CD14-positive monocyte (primary cell): ENCODE measurements around the gene TSHR. TPM values are rescaled to one million over a fixed set of nuclear protein-coding genes. Genes with fewer than 3 reads are reported as not detected.

Source experiments
- DNase-seq, 3 donors: peaks; one replicate each; pipeline ENCODE4 v3.0.0-alpha.2; 2011 to 2022
- H2AFZ ChIP-seq: 2 replicates; pipeline ENCODE4 v1.6.0; 2012; ENCODE audit warnings: mild to moderate bottlenecking, low read depth, low read length, inconsistent platforms; ENCODE audit not compliant: insufficient read depth, poor library complexity, severe bottlenecking
- H3K27ac ChIP-seq, 2 donors: 1 replicate in 1 of 2; 2 replicates in 1 of 2; pipeline ENCODE4 v1.5.1; 2012 to 2013; ENCODE audit warnings: low read length in 2 of 2, control low read depth in 1 of 2, inconsistent platforms in 1 of 2, low read depth in 1 of 2, mild to moderate bottlenecking in 1 of 2
- H3K27me3 ChIP-seq, 2 donors: one replicate each; pipeline versions ENCODE4 v1.6.0 to v1.6.1; 2011 to 2013; ENCODE audit warnings: low read length in 2 of 2; ENCODE audit not compliant: control insufficient read depth in 2 of 2, insufficient read depth in 2 of 2
- H3K36me3 ChIP-seq, 2 donors: replicated peaks in 1 of 2; 1 replicate in 1 of 2; 2 replicates in 1 of 2; pipeline versions ENCODE4 v1.5.1 to v1.6.1; 2012 to 2013; ENCODE audit warnings: low read length in 2 of 2, control low read depth in 1 of 2, inconsistent platforms in 1 of 2, mild to moderate bottlenecking in 1 of 2; ENCODE audit not compliant: insufficient read depth in 2 of 2, control insufficient read depth in 1 of 2
- H3K4me1 ChIP-seq, 2 donors: 1 replicate in 1 of 2; 2 replicates in 1 of 2; pipeline versions ENCODE4 v1.5.1 to v1.6.1; 2012 to 2013; ENCODE audit warnings: low read length in 2 of 2, control low read depth in 1 of 2, inconsistent platforms in 1 of 2, mild to moderate bottlenecking in 1 of 2, moderate library complexity in 1 of 2; ENCODE audit not compliant: insufficient read depth in 2 of 2, control insufficient read depth in 1 of 2
- H3K4me2 ChIP-seq: replicated peaks from 2 replicates; pipeline ENCODE3; 2012; ENCODE audit warnings: low read length, moderate library complexity, mild to moderate bottlenecking; ENCODE audit not compliant: poor library complexity, severe bottlenecking; ENCODE audit errors: extremely low read depth
- H3K4me3 ChIP-seq, 3 experiments: fragments of 200-600 bp in 1 of 3; sonication (generic) in 1 of 3; replicated peaks in 1 of 3; 1 replicate in 2 of 3; 2 replicates in 1 of 3; pipeline ENCODE4 v1.5.1; 2011 to 2013; ENCODE audit warnings: low read length in 3 of 3, mild to moderate bottlenecking in 3 of 3, control low read depth in 2 of 3, low read depth in 2 of 3, inconsistent platforms in 1 of 3, moderate library complexity in 1 of 3
- H3K79me2 ChIP-seq: 2 replicates; pipeline ENCODE4 v1.6.0; 2012; ENCODE audit warnings: mild to moderate bottlenecking, control low read depth, inconsistent platforms, low read length, moderate library complexity; ENCODE audit not compliant: insufficient read depth
- H3K9ac ChIP-seq: 2 replicates; pipeline ENCODE4 v1.6.0; 2017; ENCODE audit warnings: low read length, mild to moderate bottlenecking; ENCODE audit not compliant: insufficient read depth, poor library complexity, severe bottlenecking
- H3K9me3 ChIP-seq, 2 donors: replicated peaks in 1 of 2; 1 replicate in 1 of 2; 2 replicates in 1 of 2; pipeline versions ENCODE4 v1.5.1 to v1.6.1; 2012 to 2013; ENCODE audit warnings: low read length in 2 of 2, control low read depth in 1 of 2; ENCODE audit not compliant: control insufficient read depth in 1 of 2, insufficient read depth in 1 of 2
- H4K20me1 ChIP-seq: 2 replicates; pipeline ENCODE4 v1.6.0; 2012; ENCODE audit warnings: mild to moderate bottlenecking, low read length, control low read depth, moderate library complexity; ENCODE audit not compliant: insufficient read depth
- H3K27ac Mint-ChIP-seq, 7 donors: one replicate each; pipeline ENCODE4 v1.8.0; 2020; ENCODE audit warnings: mild to moderate bottlenecking in 7 of 7, mixed read lengths in 7 of 7, moderate library complexity in 6 of 7, inconsistent platforms in 2 of 7
- H3K27me3 Mint-ChIP-seq, 3 donors: one replicate each; pipeline ENCODE4 v1.8.0; 2021 to 2022; ENCODE audit warnings: low read depth in 3 of 3, mild to moderate bottlenecking in 3 of 3, mixed read lengths in 3 of 3, moderate library complexity in 3 of 3, inconsistent platforms in 1 of 3
- H3K36me3 Mint-ChIP-seq, 2 donors: one replicate each; pipeline ENCODE4 v1.8.0; 2020; ENCODE audit warnings: mixed read lengths in 2 of 2, inconsistent platforms in 1 of 2, mild to moderate bottlenecking in 1 of 2
- H3K4me1 Mint-ChIP-seq: one replicate; pipeline ENCODE4 v1.8.0; 2020; ENCODE audit warnings: mild to moderate bottlenecking, mixed read lengths
- H3K4me3 Mint-ChIP-seq, 2 donors: one replicate each; pipeline ENCODE4 v1.8.0; 2020; ENCODE audit warnings: mild to moderate bottlenecking in 2 of 2, mixed read lengths in 2 of 2, moderate library complexity in 1 of 2
- H3K9me3 Mint-ChIP-seq, 7 donors: one replicate each; pipeline ENCODE4 v1.8.0; 2020 to 2022; ENCODE audit warnings: mixed read lengths in 7 of 7, mild to moderate bottlenecking in 6 of 7, moderate library complexity in 6 of 7, inconsistent platforms in 2 of 7
- WGBS: methylation state at CpG from one replicate; pipeline ENCODE4 v1.1.5; 2013; ENCODE audit warnings: missing lambda C conversion rate; ENCODE audit not compliant: insufficient coverage; 5-methylcytosine and 5-hydroxymethylcytosine counted together
- intact Hi-C, 2 donors: fragments of 100-400 bp; cut with micrococcal nuclease; formaldehyde crosslinking; loops; one replicate each; pipeline versions ENCODE4 v1.15.0 to v1.15.1; 2023
- polyA plus RNA-seq, 3 donors: library from polyadenylated mRNA; depleted of rRNA in 1 of 3; unstranded in 2 of 3; stranded (reverse) in 1 of 3; fragments of 300-500 nt in 2 of 3; fragments of >200 nt in 1 of 3; fragmentation: Illumina TruSeq in 2 of 3; gene quantifications; 1 replicate in 2 of 3; 2 replicates in 1 of 3; pipeline ENCODE4 v1.2.3, GENCODE V29; 2012 to 2021
- TF ChIP-seq, protein P1 (sequence below): fragments of 200-600 bp; IDR thresholded peaks from one replicate; pipeline ENCODE4 v1.8.0; 2022; ENCODE audit warnings: antibody characterized with exemption, mild to moderate bottlenecking

TSHR gene
- polyA plus RNA-seq, 3 donors = not detected

DNA sequence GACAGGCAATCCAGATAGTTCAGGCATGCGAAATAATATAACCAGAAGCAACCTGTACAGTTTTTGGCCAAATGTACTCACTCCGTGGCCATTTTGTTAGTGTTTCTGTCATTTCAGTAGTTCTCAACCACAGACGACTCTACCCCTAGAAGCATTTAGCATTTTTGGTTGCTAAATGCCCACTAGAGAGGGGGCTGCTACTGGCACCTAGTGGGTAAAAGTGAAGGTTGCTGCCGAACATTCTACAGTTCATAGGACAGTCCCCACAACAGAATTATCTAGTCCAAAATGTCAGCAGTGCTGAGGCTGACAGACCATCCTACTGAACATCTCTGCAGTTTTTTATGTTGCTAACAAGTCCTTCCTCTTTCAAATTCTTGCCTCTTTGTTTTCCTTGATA lies 107.4 kb downstream of the TSHR start:
- H4K20me1 ChIP-seq = no peaks in the 10 kb centered on the region
- H3K4me1 ChIP-seq = no peaks in the 10 kb centered on the region
- DNase-seq = peak; percentile 9 to 29 (median 15)
- H3K9me3 ChIP-seq = no peaks in the 10 kb centered on the region
- no peak overlapping the region for H3K27ac Mint-ChIP-seq
- no CpG with 5 or more reads among the region's 4 CpGs for WGBS
- no peak overlapping the region for H3K4me2 ChIP-seq
- TF ChIP-seq, protein P1, sequence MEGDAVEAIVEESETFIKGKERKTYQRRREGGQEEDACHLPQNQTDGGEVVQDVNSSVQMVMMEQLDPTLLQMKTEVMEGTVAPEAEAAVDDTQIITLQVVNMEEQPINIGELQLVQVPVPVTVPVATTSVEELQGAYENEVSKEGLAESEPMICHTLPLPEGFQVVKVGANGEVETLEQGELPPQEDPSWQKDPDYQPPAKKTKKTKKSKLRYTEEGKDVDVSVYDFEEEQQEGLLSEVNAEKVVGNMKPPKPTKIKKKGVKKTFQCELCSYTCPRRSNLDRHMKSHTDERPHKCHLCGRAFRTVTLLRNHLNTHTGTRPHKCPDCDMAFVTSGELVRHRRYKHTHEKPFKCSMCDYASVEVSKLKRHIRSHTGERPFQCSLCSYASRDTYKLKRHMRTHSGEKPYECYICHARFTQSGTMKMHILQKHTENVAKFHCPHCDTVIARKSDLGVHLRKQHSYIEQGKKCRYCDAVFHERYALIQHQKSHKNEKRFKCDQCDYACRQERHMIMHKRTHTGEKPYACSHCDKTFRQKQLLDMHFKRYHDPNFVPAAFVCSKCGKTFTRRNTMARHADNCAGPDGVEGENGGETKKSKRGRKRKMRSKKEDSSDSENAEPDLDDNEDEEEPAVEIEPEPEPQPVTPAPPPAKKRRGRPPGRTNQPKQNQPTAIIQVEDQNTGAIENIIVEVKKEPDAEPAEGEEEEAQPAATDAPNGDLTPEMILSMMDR = peak; percentile 39
- intact Hi-C loops = no loop called here
- no peak overlapping the region for H3K9ac ChIP-seq
- H3K27me3 ChIP-seq = no peaks in the 10 kb centered on the region
- H3K9me3 Mint-ChIP-seq = no peaks in the 10 kb centered on the region
- H2AFZ ChIP-seq = no peak overlapping the region
- H3K27me3 Mint-ChIP-seq = no peaks in the 10 kb centered on the region
- H3K4me1 Mint-ChIP-seq = no peaks in the 10 kb centered on the region
- no peak overlapping the region for H3K4me3 Mint-ChIP-seq
- no peak overlapping the region for H3K27ac ChIP-seq
- no peak overlapping the region for H3K4me3 ChIP-seq
- H3K36me3 Mint-ChIP-seq = no peaks in the 10 kb centered on the region
- H3K36me3 ChIP-seq = no peaks in the 10 kb centered on the region
- no peaks in the 10 kb centered on the region for H3K79me2 ChIP-seq

DNA sequence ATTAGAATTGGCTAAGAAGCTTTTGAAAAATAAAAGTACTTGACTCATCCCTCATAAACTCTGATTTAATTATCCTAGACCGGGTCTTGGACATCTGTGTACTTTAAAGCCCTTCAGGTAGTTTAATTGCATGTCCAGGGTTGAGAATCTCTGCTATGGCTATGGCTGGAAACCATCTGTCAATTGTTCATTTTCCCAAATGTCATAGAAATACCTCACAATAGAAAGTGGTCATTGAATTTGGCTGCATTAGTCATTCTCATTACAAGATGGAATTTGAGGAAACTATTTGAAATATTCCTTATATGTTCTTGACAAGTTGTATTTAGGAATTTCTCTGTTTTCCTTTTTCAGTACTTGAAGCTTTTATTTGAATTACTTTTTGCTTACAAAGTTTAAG lies 111.3 kb downstream of the TSHR start:
- Histone ChIP-seq H3K9me3 (peaks cover 8 to 24% of the 10 kb centered on the region in 2 donors), H3K27ac (no peak overlapping the region), H3K27me3 (no peaks in the 10 kb centered on the region), H3K9ac (no peak overlapping the region), H4K20me1 (no peaks in the 10 kb centered on the region), H2AFZ (no peak overlapping the region), H3K4me3 (no peak overlapping the region), H3K79me2 (no peaks in the 10 kb centered on the region), H3K4me1 (no peaks in the 10 kb centered on the region), H3K36me3 (no peaks in the 10 kb centered on the region), H3K4me2 (no peak overlapping the region)
- Mint-ChIP-seq H3K4me3 (no peak overlapping the region), H3K36me3 (no peaks in the 10 kb centered on the region), H3K9me3 (peaks cover 7 to 22% (median 16%) of the 10 kb centered on the region in 7 donors), H3K4me1 (no peaks in the 10 kb centered on the region), H3K27ac (no peak overlapping the region), H3K27me3 (no peaks in the 10 kb centered on the region)
- DNase-seq = no peak
- intact Hi-C loops = no loop called here
- no CpG with 5 or more reads among the region's 1 CpG for WGBS
- TF ChIP-seq, protein P1 = no peak
